A673 (cell line): ENCODE data around the gene ME3. TPM values are rescaled to one million over a fixed set of nuclear protein-coding genes. Genes with fewer than 3 reads are reported as not detected.

Experiments
- BruUV-seq: library from RNA; stranded (reverse); fragments of 400-500 nt; replicated peaks from 2 replicates; lab custom pipeline; 2021; lab: Mats Ljungman, UMichigan
- CTCF ChIA-PET: fragments of 300-600 bp; sonication (Branson Sonifier 250); formaldehyde crosslinking; loops from one replicate; lab custom pipeline; 2022; ENCODE audit warnings: antibody characterized with exemption; lab: Charles Lee
- POLR2A ChIA-PET: fragments of 300-600 bp; sonication (Branson Sonifier 250); formaldehyde crosslinking; loops from one replicate; lab custom pipeline; 2022; ENCODE audit warnings: antibody characterized with exemption; ENCODE audit not compliant: low non-redundant PET; lab: Charles Lee
- DNase-seq: peaks from one replicate; pipeline ENCODE4 v3.0.0-alpha.2; 2015; ENCODE audit warnings: low spot score
- H3K27ac ChIP-seq: fragments of 200-600 bp; sonication (generic); 2 replicates; pipeline ENCODE4 v1.5.1; 2016; ENCODE audit warnings: mixed run types, low read depth, mild to moderate bottlenecking, mixed read lengths, antibody characterized with exemption, low read length; ENCODE audit not compliant: poor library complexity, severe bottlenecking
- H3K27me3 ChIP-seq: fragments of 200-600 bp; sonication (generic); replicated peaks from 2 replicates; pipeline ENCODE4 v1.6.1; 2017; ENCODE audit warnings: mixed run types, low read depth, mild to moderate bottlenecking, mixed read lengths, antibody characterized with exemption, low read length; ENCODE audit not compliant: insufficient read depth, poor library complexity
- H3K36me3 ChIP-seq: fragments of 200-600 bp; sonication (generic); 2 replicates; pipeline ENCODE4 v1.6.1; 2016; ENCODE audit warnings: mixed run types, mild to moderate bottlenecking, mixed read lengths, antibody characterized with exemption, low read length; ENCODE audit not compliant: insufficient read depth, poor library complexity, severe bottlenecking
- H3K4me1 ChIP-seq: fragments of 200-600 bp; sonication (generic); 2 replicates; pipeline ENCODE4 v1.6.1; 2017; ENCODE audit warnings: mixed run types, mild to moderate bottlenecking, mixed read lengths, antibody characterized with exemption, low read length; ENCODE audit not compliant: insufficient read depth, poor library complexity, severe bottlenecking
- H3K4me3 ChIP-seq: fragments of 200-600 bp; sonication (generic); 2 replicates; pipeline ENCODE4 v1.5.1; 2016; ENCODE audit warnings: low read depth, mixed run types, mild to moderate bottlenecking, mixed read lengths, low read length; ENCODE audit not compliant: poor library complexity, severe bottlenecking
- H3K9me3 ChIP-seq: fragments of 200-600 bp; sonication (generic); 2 replicates; pipeline ENCODE4 v1.6.1; 2016; ENCODE audit warnings: mixed run types, low read depth, mild to moderate bottlenecking, mixed read lengths, antibody characterized with exemption, low read length; ENCODE audit not compliant: poor library complexity, severe bottlenecking
- EZH2 ChIP-seq: fragments of 200-600 bp; sonication (generic); IDR thresholded peaks from 2 replicates; pipeline ENCODE4 v1.6.1; 2017; ENCODE audit warnings: borderline replicate concordance, low read depth, mild to moderate bottlenecking, mixed read lengths, antibody characterized with exemption, low read length; ENCODE audit not compliant: poor library complexity, severe bottlenecking
- intact Hi-C: fragments of 100-400 bp; cut with micrococcal nuclease; formaldehyde crosslinking; loops from one replicate; pipeline ENCODE4 v1.10.0; 2022; ENCODE audit not compliant: unreplicated experiment
- total RNA-seq: library from RNA; stranded (reverse); gene quantifications from 2 replicates; pipeline ENCODE4 v1.2.3, GENCODE V29; 2021
- TF ChIP-seq, protein P1 (sequence below): fragments of 300-800, 200-600 bp; sonication (generic); conservative IDR thresholded peaks from 2 replicates; pipeline ENCODE4 v1.5.1; 2017; ENCODE audit warnings: low read depth, mild to moderate bottlenecking, antibody characterized with exemption, low read length, moderate library complexity, mixed read lengths

The ME3 gene
- total RNA-seq, 1 experiment from 2014 or later, result 7.6 TPM

DNA sequence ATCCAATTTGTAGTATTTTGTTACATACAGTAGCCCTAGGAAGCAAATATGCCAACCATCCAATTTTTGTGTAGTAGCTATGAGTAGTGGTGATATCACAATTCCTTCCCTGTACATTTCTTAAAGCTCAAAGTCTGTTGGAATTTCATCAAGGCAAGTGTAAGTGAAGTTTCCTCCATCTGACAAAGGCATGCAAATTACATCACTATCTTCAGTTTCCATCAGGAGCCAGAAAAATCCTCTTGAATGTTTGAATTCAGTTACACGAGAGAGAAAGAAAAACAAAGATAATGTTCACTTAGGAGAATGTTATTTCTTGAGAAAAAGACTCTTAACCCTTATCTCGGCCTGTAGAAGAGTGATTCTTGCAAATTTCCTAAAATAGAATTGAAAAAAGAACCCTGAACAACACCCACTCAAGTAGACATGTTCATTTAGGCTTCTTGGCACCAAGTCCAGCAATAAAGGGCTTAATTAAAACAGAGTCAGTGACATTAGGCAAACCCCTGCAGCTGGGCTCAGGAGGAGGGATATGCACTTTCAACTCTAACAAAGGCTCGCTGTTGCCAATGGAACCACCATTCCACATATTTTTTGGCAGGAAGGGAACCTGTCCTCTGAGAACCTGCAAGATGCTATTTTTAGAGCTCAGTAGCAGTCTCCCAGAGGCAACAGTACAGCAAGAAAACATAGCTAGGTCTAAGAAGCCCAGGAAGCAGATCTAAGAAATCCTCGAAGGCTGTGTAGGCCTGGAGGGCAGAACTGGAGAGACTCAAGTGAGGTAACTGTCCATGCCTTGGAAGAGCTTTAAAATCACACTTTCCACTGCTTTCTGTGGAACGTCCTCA lies 153.1 kb downstream of the ME3 start:
- POLR2A ChIA-PET, result no interaction called here
- Histone ChIP-seq H3K9me3 (no peaks in the 10 kb centered on the region), H3K27ac (peak overlapping the region; percentile 60), H3K27me3 (no peaks in the 10 kb centered on the region), H3K36me3 (no peaks in the 10 kb centered on the region), H3K4me3 (no peak overlapping the region), H3K4me1 (peaks cover 44% of the 10 kb centered on the region)
- peak; percentile 60 for DNase-seq
- TF ChIP-seq EZH2, result no peak
- TF ChIP-seq, protein P1, sequence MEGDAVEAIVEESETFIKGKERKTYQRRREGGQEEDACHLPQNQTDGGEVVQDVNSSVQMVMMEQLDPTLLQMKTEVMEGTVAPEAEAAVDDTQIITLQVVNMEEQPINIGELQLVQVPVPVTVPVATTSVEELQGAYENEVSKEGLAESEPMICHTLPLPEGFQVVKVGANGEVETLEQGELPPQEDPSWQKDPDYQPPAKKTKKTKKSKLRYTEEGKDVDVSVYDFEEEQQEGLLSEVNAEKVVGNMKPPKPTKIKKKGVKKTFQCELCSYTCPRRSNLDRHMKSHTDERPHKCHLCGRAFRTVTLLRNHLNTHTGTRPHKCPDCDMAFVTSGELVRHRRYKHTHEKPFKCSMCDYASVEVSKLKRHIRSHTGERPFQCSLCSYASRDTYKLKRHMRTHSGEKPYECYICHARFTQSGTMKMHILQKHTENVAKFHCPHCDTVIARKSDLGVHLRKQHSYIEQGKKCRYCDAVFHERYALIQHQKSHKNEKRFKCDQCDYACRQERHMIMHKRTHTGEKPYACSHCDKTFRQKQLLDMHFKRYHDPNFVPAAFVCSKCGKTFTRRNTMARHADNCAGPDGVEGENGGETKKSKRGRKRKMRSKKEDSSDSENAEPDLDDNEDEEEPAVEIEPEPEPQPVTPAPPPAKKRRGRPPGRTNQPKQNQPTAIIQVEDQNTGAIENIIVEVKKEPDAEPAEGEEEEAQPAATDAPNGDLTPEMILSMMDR, result no peak
- intact Hi-C loops, result no loop called here
- BruUV-seq, result no TSS peak
- CTCF ChIA-PET, result no interaction called here

DNA sequence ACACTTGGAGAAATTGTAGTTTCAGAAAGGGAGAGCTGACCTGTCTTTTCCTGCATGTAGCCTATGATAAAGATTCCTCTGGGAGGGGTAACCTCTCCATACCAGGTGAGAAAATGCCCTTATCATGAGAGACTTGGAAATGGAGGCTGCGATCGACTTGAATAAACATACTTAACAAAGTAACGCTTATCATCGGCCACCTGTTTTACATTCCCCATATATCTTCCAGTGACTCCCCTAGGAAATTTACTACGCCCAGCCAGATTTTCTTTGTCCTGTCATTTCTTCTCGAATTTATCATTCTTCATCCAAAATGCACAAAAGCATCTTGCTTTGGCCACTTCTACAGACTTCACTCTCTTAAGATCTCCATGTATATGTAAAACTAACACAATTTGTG lies 154.2 kb downstream of the ME3 start:
- no peaks in the 10 kb centered on the region for H3K36me3 ChIP-seq
- no peaks in the 10 kb centered on the region for H3K27me3 ChIP-seq
- ChIA-PET CTCF (no interaction called here), POLR2A (no interaction called here)
- intact Hi-C loops, result no loop called here
- DNase-seq, result no peak
- peaks cover 40% of the 10 kb centered on the region for H3K4me1 ChIP-seq
- no peaks in the 10 kb centered on the region for H3K9me3 ChIP-seq
- TF ChIP-seq, protein P1, result no peak
- no peak for TF ChIP-seq EZH2
- BruUV-seq, result no TSS peak
- no peak overlapping the region for H3K27ac ChIP-seq
- H3K4me3 ChIP-seq, result no peak overlapping the region

- TF ChIP-seq EZH2, result no peak
- TF ChIP-seq, protein P1, result no peak
- H3K9me3 ChIP-seq, result no peaks in the 10 kb centered on the region
- peaks cover 40% of the 10 kb centered on the region for H3K4me1 ChIP-seq
- H3K27me3 ChIP-seq, result no peaks in the 10 kb centered on the region
- DNase-seq, result no peak
- ChIA-PET CTCF (no interaction called here), POLR2A (interaction anchor here (0.5 kb wide), 1 partner anchor 47 kb away, joined by 4 read pairs; no protein-coding TSS in a partner anchor)
- BruUV-seq, result no TSS peak
- H3K36me3 ChIP-seq, result no peaks in the 10 kb centered on the region
- H3K4me3 ChIP-seq, result no peak overlapping the region
- intact Hi-C loops, result no loop called here
- no peak overlapping the region for H3K27ac ChIP-seq
Measured at GRCh38 chr11:86517557-86517956, 154.9 kb downstream of the ME3 start.
